GM19035 (cell line): ENCODE data around the gene ARHGEF17.
A peak's percentile ranks its signal among the peaks of the same experiment; 100 is the strongest.
"Not testable (repeated sequence)": the region's sequence is repeated elsewhere in the genome, so short reads cannot be mapped to it uniquely, and the experiment has no call there.

Source experiments
- ATAC-seq: cut with Tn5 transposase; IDR thresholded peaks from one replicate; pipeline ENCODE4 v1.9.1; 2021; ENCODE audit not compliant: unreplicated experiment

The ARHGEF17 gene, protein sequence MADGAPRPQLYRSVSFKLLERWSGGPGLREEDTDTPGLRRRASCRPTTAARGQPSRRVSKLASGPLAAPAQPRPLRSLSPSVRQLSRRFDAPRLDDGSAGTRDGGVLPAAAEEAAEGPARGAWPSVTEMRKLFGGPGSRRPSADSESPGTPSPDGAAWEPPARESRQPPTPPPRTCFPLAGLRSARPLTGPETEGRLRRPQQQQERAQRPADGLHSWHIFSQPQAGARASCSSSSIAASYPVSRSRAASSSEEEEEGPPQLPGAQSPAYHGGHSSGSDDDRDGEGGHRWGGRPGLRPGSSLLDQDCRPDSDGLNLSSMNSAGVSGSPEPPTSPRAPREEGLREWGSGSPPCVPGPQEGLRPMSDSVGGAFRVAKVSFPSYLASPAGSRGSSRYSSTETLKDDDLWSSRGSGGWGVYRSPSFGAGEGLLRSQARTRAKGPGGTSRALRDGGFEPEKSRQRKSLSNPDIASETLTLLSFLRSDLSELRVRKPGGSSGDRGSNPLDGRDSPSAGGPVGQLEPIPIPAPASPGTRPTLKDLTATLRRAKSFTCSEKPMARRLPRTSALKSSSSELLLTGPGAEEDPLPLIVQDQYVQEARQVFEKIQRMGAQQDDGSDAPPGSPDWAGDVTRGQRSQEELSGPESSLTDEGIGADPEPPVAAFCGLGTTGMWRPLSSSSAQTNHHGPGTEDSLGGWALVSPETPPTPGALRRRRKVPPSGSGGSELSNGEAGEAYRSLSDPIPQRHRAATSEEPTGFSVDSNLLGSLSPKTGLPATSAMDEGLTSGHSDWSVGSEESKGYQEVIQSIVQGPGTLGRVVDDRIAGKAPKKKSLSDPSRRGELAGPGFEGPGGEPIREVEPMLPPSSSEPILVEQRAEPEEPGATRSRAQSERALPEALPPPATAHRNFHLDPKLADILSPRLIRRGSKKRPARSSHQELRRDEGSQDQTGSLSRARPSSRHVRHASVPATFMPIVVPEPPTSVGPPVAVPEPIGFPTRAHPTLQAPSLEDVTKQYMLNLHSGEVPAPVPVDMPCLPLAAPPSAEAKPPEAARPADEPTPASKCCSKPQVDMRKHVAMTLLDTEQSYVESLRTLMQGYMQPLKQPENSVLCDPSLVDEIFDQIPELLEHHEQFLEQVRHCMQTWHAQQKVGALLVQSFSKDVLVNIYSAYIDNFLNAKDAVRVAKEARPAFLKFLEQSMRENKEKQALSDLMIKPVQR (N-terminal part only)

DNA sequence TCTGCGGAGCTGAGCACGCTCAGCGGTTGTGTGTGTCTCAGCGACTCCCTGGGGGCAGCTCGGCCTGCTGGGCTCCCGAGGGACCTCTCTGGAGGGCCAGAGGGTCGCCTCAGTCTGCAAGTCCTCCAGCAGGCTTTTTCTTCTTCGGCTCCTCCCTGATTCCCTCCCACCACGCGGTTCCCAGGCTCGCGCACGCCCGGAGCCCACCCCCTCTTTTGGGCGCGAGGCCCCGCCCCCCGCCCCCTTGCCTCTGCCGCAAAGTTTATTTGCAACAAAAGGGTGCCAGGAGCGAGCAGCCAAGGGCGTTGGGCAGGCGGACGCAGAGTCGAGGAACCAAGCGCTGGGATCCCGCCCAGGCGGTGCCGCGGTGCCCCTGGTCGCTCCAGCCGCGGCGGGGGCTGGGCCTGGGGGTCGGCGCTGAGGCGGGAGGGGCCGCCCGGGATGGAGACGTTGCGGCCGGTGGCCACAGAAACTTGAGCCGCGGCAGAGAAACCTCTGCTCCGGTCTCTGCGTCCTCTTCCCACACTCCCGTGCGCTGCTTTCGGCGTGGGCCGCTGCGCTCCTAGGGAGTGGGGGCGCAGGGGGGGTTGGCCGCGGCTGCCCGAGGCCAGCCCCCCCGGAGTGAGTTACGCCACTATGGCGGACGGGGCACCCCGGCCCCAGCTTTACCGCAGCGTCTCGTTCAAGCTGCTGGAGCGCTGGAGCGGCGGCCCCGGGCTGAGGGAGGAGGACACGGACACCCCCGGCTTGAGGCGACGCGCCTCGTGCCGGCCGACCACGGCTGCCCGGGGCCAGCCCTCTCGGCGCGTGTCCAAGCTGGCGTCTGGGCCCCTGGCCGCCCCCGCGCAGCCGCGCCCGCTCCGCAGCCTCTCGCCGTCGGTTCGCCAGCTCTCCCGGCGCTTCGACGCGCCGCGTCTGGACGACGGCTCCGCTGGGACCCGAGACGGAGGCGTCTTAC, at the start of gene ARHGEF17:
TSS of gene ARHGEF17 (plus strand) at position 274 of the 958 bp plus-strand sequence. CDS start at position 637, 363 bp downstream.
- ATAC-seq = peak; percentile 21

DNA sequence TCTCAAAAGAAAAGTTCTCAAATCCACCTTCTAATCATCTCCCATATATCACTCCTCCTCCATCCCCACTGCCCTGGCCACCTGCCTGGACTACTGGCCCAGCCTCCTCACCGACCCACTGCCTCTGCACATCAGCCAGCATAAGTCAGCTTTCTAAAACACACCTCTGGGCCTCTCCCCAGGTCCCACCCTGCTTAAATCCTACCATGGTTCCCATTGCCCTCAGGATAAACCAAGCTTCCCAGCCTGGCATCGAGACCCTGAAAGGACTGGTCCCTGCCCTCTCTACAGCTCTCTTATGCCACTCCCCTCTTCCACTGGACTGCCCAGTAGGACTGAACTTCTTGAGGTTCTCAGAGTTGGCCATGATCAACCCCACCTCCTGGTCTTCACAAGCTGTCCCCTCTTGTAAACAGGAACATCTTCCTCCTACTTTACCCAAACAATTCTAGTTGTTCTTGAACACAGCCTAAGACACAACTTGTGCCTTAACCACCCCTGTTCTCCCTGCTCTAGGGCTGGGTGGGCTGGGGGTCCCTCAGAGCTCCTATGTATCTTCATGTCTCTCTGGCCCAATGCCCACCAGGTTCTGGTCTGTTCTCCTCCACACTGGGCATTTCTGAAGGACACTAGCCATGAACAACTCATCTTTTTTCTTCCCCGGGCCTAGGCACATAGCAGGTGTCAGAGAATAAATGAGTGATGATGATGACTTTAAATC, 48.5 kb upstream of the ARHGEF17 start:
- ATAC-seq = no peak

DNA sequence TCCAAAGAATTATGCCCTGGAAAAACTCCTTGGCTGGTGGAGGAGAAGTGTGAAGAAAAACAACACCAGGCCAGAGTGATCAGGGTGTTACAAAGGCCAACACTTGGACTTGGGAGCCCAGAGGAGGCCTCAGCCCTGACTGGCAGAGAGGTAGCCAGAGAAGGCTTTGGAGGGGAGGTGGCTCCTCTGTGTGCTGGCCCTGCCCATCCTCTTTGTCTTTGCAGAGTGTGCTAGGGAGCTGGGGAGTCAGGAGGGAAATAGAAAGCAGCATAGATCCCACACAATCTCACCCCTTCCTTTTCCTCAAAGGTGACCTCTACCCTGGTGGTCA, 48.0 kb upstream of the ARHGEF17 start:
- no peak for ATAC-seq

DNA sequence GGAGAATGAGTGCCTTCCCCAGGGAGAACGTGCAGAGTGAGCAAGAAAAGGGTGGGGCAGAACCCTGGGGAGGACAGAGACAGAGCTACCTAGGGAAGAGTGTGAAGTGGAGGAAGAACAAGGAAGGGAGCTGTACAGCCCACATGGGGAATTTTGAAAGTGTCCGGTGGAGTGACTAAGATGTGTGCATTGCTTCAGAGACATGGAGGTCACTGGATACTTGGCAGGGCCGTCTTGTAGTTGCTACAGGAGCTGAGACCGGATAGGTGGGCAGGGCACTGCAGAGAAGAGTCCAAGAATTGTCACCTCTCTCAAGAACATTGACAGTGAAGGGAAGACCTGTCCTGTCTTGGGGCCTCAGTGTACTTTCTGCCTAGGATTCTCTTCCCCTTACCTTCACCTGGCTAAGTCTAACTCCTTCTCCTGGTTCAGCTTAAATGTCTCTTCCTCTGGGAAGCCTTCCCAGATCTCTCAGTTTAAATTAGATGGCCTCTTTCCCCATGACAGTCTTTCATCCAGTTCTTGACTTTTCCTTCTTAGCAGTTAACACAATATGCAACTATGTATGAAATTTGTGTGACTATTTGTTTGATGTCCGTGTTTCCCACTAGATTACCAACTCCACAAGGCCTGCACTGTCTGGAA, 45.1 kb upstream of the ARHGEF17 start:
- ATAC-seq = no peak

DNA sequence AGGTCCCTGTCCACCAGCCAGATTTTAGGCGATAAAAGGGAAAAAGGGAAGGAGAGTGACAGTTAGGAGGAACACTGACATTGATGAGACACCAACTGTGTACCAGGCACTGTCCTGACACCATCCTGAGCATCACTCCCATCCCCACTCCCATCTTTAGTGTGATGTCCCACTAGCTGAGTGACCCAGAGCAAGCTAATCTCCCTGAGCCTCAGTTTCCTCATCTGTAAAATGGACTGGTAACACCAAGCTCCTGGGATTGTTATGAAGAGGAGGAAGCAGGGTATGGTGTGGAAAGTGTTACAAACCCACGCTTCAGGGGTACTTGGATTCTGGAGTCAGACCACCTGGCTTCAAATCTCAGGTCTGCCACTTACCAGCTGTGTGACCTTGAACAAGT, 44.4 kb upstream of the ARHGEF17 start:
- no peak for ATAC-seq

DNA sequence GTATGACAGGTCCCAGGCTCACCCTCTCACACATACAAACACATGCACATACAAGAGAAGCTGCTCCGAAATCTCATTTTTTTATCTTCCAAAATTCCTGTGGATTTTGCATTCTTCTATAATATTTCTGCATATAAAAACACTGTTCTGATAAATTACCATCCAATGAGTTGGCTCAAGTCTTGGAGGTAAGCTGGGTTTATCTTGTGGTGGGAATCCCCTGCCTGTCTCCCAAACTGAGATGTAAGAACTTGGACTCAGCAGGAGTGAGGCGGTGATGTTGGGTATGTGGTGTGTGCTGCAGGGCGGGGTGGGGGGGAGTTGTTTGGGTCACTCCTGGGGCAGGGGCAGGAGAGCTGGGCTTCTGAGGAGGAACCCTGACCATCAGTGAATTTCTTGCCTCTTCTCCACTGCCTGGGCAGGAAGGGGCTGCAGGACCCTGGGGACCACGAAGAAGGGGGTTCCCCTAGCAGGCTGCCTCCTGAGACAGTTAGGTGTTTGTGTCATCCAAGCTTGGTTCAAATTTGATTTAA, 42.7 kb upstream of the ARHGEF17 start:
- ATAC-seq = no peak

DNA sequence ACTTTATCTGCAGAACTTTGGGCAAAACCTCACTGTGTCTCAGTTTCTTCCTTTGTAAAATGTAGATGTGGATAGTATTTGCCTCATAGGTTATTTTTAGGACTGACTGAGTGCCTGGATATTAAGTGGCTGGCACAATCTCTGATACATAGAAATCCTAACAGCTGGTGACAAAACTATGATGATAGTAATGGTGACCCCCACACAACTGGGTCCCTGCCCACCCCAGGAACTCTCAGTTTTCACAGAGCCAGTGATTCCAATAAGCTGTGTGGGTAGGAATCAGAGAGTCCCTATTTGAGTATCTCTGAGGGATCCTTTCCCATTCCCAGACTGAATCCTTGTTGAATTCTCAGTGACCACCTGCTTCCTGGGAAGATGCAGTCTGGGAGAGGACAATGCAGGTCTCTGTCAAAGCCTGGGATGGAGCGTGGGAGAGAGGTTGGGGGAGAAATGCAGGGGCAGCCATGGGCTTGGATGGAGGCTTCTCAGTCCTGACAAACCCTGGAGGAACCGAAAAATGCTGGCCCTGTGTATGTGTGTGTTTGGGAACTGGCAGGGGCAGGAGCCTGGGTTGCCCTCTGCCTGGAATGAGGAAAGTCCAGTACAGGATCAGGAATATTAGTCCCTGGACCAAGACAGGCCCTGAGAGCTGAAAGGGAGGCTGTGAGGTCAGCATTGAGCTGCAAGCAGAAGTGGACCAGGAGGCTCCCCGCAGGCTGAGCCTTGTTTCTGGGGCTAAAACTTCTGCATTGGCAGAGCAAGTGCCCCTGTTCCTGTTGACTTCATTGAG, 42.0 kb upstream of the ARHGEF17 start:
- ATAC-seq = no peak

DNA sequence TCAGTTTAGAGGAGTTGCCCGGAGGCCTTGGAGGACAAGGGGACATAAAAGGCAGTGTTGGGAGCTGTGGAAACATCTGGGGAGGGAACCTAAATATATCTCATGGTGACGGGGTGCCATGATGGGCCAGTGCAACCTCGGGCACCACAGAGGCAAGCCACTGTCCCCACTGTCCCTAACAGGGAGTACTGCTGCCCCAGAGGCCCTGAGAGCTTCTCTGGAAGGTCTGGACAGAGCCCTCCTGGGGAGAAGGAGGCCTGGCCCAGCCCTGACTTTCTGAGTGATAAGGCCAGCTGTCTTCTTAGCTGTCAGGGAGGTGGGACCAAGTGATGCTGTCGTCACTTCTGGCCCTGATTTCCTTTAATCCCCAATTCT, 41.4 kb upstream of the ARHGEF17 start:
- no peak for ATAC-seq

DNA sequence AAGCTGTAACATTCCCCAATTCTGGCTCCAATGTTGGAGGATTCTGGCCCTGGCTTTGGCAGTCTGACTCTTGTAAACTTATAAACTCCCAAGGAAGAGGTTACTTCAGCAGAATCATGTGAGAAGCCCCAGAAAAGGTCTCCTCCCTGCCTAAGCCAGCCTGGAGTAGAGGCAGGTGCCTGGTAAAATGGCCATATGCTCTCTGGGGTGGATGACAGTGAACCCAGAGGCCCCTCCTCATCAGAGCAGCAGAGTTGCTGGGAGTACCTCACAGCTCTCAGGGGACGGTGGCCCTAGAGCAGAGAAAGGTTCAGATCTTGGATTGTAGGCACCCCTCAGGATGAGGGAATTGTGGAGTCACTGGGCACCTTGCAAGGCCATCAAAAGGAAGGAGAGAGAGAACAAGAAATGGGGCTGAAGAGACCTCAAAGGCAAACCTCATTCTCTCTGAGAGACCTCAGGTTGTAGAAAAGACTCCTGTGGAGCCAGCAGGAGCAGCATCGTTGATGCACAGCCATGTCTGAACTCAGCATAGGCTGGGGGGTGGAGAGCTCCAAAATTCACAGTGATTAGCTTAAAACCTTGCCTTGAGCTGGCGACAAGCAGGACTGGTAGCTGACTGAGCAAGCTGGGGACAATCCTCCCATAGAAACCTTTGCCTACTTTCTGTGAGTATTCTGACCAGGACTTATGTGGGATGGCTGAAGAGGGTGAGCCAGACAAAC, 40.8 kb upstream of the ARHGEF17 start:
- ATAC-seq = no peak

DNA sequence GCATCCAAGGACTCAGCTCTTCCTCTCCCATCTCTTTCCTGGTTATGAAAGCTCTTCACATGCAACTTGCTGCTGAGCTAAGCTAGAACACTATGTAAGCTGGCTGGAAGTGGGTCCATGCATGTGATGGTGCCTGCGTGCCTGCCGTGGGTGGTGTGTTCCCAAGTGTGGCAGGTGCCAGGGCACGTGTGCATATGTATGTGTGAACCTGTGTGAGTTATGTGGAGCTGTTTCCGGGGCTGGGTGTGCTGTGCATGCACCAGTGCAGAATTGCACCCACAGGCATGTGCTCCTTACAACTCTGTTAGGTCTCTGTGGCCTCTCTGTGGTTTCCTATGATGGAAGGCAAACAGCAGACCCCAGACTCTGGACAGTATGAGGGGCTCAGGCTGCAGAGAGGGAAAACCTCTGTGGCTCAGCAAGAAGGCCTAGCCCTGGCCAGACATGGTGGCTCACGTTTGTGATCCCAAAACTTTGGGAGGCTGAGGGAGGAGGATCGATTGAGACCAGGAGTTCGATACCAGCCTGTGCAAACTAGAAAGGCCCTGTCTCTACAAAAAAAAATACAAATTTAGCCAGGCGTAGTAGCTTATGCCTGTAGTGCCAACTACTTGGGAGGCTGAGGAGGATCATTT, 40.1 kb upstream of the ARHGEF17 start:
- no peak for ATAC-seq

DNA sequence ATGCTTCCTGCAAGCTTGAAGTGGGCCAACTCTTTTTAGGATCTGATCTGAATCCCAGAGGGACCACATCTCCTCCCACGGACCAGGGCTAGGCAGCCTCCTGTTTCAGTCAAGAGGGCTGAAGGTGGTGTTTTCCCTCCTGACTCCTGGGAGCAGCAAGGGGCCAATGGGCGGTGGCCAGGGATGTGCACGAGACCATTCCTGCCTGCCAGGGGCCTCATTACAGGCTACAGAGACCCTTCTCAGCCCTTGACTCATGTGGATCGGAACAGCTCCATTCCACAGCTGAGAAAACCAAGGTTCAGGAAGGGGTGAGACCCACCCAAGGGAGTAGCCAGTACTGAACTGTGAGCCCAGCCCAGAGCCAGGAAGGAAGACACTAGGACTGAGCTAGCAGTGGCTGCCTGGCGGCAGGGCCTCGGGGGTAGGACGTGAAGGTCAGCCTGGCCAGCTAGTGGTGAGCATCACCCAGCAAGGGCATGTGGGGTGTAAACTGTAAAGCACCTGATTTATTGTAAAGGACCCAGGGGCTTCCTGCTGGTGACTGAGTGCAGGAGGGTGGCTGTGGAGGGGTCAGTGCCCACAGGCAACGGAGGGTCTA, 39.3 kb upstream of the ARHGEF17 start:
- no peak for ATAC-seq

DNA sequence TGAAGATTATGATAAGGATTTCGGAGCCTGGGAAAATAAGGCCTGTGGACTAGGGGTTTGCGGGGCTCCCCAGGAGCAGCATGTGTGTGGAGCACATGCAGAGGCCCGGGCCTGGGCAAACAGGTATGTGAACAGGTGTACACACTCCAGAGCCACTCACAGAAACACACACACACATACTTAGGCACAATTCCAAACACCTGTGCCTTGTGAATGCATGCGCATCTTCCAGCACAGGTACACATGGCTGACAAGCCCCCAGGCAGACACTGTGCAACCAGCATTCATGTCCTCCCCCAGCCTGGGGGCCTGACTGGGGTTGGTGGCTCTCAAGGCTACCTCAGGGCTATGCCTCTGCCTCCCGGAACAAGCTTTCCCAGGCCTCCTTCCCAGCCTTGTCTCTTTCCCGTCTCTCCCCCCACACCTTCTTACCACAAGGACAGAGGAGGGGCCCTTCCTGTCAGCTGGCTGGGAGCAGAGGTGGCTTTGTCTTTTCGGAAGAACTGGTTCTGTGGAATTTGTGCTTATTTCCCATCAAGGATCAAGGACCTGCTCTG, 38.5 kb upstream of the ARHGEF17 start:
- ATAC-seq = no peak

DNA sequence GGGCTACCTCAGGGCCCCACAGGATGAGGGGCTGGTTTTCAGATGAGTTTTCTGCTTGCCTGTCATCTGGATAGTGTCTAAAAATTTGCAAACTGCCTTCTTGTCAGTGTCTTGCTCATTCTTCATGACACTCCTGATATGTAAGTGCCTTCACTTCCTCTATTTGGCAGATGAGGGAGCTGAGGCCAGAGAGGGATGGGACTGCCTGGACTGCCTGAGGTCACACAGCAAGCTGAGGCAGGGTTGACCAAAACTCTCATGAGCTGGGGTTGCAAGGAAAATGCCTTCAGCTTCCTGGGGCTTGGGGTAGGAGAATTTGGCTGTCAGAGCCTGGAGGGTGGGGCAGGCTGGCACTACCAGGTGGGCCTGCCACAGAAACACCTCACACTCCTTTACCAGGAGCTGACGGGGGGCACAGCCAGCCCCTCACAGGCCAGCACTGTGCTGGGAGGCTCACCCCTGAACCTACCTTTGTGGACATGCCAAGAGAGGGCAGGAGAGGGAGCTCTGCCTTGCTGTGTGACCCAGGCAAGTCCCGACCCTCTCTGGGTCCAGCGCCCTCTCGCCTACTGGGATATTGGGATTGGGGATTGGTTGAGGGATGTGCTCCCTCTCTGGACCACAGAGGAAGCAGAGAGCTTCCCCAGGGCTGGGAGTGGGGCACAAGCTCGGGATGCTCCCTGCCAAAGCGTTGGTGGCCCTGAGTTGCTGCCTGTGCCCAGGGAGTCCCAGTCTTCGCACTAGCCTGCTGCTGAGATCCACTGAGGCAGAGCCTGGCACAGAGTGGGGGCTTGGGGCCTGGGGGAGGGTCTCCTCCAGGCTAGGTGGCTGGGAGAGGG, 37.8 kb upstream of the ARHGEF17 start:
- no peak for ATAC-seq

DNA sequence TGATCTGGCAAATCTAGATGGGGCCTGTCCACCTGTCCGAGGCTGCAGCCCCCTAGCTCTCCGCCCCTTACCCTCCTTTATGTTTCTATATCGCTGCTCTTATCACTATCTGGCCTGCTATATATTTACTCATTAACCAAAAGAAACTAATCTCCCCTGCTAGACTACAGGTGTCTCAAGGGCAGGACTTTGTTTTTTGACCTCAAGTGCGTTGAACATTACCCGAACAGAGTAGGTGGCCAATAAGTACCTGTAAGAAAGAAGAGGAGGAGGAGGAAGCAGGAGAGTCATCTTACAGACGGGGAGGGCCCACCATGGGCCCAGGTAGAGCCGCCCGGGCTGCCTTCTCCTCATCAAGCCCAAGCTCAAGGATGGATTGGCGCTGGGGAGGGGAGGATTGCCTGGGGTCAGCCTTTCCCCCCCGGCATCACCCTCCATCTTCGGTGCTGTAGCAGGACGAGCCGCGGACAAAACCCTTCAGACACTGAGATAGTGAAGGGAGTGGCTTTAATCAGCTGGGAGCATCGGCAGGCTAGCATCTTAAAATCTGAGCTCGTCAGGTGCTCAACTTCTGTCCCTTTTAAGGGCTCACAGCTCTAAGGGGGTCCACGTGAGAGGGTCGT, 37.1 kb upstream of the ARHGEF17 start:
- ATAC-seq = no peak

DNA sequence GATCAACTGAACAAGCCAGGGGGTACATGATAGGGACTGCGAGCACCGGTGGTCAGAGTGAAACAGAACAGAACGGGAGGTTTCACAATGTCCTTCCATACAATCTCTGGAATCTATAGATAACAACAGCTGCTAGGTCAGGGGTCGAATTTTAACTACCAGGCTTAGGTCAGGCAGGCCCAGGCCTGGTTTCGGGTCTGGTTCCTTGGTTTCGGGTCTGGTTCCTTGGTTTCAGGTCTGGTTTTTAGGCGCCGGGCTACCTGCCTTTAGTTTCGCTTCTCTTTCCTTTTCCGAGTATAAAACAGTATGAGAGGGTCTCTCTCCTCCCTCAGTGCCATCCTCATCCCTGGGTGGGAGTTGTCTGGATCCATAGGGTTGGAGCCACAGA, 36.6 kb upstream of the ARHGEF17 start:
- not testable (repeated sequence) for ATAC-seq
